SU-DHL-6 (cell line): ENCODE measurements around the gene CNDP1.

Source experiments
- H2AFZ ChIP-seq: fragments of 200-600 bp; sonication (generic); 2 replicates; pipeline ENCODE4 v1.6.1; 2014; ENCODE audit warnings: low read depth, mild to moderate bottlenecking, moderate library complexity, mixed read lengths, antibody characterized with exemption, low read length; ENCODE audit not compliant: severe bottlenecking
- H3F3A ChIP-seq: fragments of 200-600 bp; shearing (Covaris generic); 2 replicates; pipeline ENCODE4 v1.6.0; 2016; ENCODE audit warnings: antibody characterized with exemption, mild to moderate bottlenecking; ENCODE audit not compliant: insufficient read depth
- H3K27ac ChIP-seq: fragments of 200-600 bp; sonication (generic); 2 replicates; pipeline ENCODE4 v1.5.1; 2016; ENCODE audit warnings: low read depth, mild to moderate bottlenecking, low read length, moderate library complexity, mixed read lengths
- H3K27me3 ChIP-seq: fragments of 200-600 bp; sonication (generic), shearing (Covaris generic); 2 replicates; pipeline ENCODE4 v1.6.0; 2014; ENCODE audit warnings: mild to moderate bottlenecking, low read length
- H3K36me3 ChIP-seq: fragments of 200-600 bp; sonication (generic); 2 replicates; pipeline ENCODE4 v1.6.1; 2014; ENCODE audit warnings: mild to moderate bottlenecking, low read length, mixed read lengths
- H3K4me2 ChIP-seq: fragments of 300-600, 200-600 bp; shearing (Covaris generic), sonication (generic); 2 replicates; pipeline ENCODE4 v1.6.0; 2014; ENCODE audit warnings: low read length, low read depth, mild to moderate bottlenecking; ENCODE audit not compliant: poor library complexity, severe bottlenecking
- H3K4me3 ChIP-seq: fragments of 200-600 bp; sonication (generic); 2 replicates; pipeline ENCODE4 v1.5.1; 2014; ENCODE audit warnings: antibody characterized with exemption, low read length, mild to moderate bottlenecking, mixed read lengths; ENCODE audit not compliant: insufficient read depth, poor library complexity, severe bottlenecking
- H3K79me2 ChIP-seq: fragments of 200-600 bp; sonication (generic); 2 replicates; pipeline ENCODE4 v1.6.1; 2014; ENCODE audit warnings: mild to moderate bottlenecking, low read length, moderate library complexity; ENCODE audit not compliant: insufficient read depth
- H3K9ac ChIP-seq: fragments of 200-600 bp; sonication (generic); 2 replicates; pipeline ENCODE4 v1.7.0; 2014; ENCODE audit warnings: mild to moderate bottlenecking, low read length
- H3K9me2 ChIP-seq: fragments of 200-600 bp; sonication (generic); replicated peaks from 2 replicates; pipeline ENCODE4 v1.6.1; 2014; ENCODE audit warnings: low read length; ENCODE audit not compliant: insufficient read depth
- H3K9me3 ChIP-seq: fragments of 200-600 bp; sonication (generic); 2 replicates; pipeline ENCODE4 v1.6.1; 2014; ENCODE audit warnings: low read length, mixed read lengths; ENCODE audit not compliant: insufficient read depth
- H4K20me1 ChIP-seq: fragments of 200-600 bp; sonication (generic); 2 replicates; pipeline ENCODE4 v1.6.1; 2014; ENCODE audit warnings: low read depth, mild to moderate bottlenecking, antibody characterized with exemption, low read length, moderate library complexity, mixed read lengths
- EZH2phosphoT487 ChIP-seq: fragments of 200-600 bp; sonication (generic), shearing (Covaris generic); conservative IDR thresholded peaks from 2 replicates; pipeline ENCODE4 v1.6.1; 2018; ENCODE audit warnings: mild to moderate bottlenecking, antibody characterized with exemption, low read length, moderate library complexity, mixed read lengths
- TF ChIP-seq, protein P1 (sequence below): fragments of 200-600 bp; sonication (generic); IDR thresholded peaks from one replicate; pipeline ENCODE4 v1.5.1; 2017; ENCODE audit warnings: antibody characterized with exemption, mild to moderate bottlenecking, low read length, moderate library complexity; ENCODE audit not compliant: insufficient read depth, poor library complexity, severe bottlenecking

The CNDP1 gene

DNA sequence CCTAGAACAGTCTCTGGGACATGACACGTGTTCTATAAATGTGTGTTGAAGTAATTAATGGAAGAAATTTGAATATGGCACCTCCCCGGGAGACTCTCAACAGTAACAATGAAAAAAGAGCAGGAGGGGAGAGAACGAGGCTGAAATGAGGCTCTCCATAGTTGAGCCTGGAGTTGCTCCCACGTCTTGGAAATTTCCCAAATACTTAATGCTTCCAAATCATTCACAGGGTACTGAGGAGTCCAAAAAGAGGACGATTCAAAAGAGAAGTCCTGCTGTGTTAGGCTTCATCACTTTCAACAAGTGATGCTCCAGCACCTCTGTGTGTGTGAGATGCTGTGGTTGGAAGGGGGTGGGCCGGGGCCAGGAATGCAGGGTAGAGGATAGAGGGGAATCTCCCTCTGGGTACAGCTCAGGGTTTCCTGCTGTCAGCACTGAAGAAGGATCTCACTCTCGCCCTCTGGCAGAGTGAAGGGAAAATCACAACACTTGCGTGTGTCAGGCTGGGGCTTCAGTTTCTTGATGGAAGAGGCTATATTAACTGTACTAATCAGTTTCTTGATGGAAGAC is 45.3 kb downstream of the CNDP1 start:
- H3K9ac ChIP-seq: no peak overlapping the region
- no peak for TF ChIP-seq EZH2phosphoT487
- TF ChIP-seq, protein P1, sequence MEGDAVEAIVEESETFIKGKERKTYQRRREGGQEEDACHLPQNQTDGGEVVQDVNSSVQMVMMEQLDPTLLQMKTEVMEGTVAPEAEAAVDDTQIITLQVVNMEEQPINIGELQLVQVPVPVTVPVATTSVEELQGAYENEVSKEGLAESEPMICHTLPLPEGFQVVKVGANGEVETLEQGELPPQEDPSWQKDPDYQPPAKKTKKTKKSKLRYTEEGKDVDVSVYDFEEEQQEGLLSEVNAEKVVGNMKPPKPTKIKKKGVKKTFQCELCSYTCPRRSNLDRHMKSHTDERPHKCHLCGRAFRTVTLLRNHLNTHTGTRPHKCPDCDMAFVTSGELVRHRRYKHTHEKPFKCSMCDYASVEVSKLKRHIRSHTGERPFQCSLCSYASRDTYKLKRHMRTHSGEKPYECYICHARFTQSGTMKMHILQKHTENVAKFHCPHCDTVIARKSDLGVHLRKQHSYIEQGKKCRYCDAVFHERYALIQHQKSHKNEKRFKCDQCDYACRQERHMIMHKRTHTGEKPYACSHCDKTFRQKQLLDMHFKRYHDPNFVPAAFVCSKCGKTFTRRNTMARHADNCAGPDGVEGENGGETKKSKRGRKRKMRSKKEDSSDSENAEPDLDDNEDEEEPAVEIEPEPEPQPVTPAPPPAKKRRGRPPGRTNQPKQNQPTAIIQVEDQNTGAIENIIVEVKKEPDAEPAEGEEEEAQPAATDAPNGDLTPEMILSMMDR: no peak
- H3K9me3 ChIP-seq: no peaks in the 10 kb centered on the region
- no peaks in the 10 kb centered on the region for H3K27me3 ChIP-seq
- no peaks in the 10 kb centered on the region for H3F3A ChIP-seq
- H3K36me3 ChIP-seq: no peaks in the 10 kb centered on the region
- no peak overlapping the region for H3K4me3 ChIP-seq
- H3K27ac ChIP-seq: no peak overlapping the region
- no peaks in the 10 kb centered on the region for H4K20me1 ChIP-seq
- H2AFZ ChIP-seq: no peak overlapping the region
- no peak overlapping the region for H3K4me2 ChIP-seq
- H3K79me2 ChIP-seq: no peaks in the 10 kb centered on the region
- H3K9me2 ChIP-seq: no peaks in the 10 kb centered on the region

DNA sequence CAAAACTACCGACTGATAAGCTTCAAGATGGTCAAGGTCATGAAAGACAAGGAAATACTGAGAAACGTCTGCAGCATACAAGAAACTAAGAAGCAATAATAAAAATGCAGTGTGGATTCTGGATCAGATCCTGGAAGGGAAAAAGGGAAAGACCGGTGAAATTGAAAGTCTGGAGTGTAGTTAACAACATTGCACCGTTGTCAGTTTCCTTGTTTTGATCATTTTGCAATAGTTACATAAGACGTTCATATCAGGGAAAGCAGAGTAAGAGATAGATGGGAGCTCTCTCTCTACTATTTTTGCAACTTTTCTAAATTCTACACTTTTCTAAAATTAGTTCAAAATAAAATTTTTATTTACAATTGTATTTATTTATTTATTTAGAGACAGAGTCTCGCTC is 48.3 kb downstream of the CNDP1 start:
- Histone ChIP-seq H3K79me2 (no peaks in the 10 kb centered on the region), H3K4me2 (no peak overlapping the region), H2AFZ (no peak overlapping the region), H3K27me3 (0 out of 2 replicates have a peak, but pooled peaks cover 2% of the 10 kb centered on the region), H3K9me3 (no peaks in the 10 kb centered on the region), H3K9me2 (no peaks in the 10 kb centered on the region), H3K27ac (no peak overlapping the region), H4K20me1 (no peaks in the 10 kb centered on the region), H3K36me3 (no peaks in the 10 kb centered on the region), H3K4me3 (no peak overlapping the region), H3K9ac (no peak overlapping the region), H3F3A (no peaks in the 10 kb centered on the region)
- no peak for TF ChIP-seq EZH2phosphoT487
- TF ChIP-seq, protein P1: no peak

DNA sequence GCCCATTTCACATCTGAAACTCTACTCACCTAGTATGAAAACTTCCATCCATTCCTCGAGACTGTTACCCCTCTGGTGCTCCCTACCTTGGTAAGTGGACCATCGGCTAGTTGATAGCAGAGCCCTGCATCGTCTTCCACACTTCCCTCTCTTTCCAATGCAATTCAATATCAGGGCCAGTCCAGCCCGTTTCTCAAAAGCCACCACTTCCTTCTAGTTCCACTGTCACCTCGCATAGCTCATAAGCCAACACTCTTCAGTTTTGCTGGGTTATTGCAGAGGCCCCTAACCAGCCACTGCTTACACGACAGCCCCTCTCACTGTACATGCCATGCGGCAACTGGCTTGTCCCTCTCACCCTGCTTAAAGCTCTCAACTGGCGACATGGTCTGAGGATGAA is 53.1 kb downstream of the CNDP1 start:
- Histone ChIP-seq H2AFZ (no peak overlapping the region), H3K27ac (no peak overlapping the region), H3K9me3 (no peaks in the 10 kb centered on the region), H3K79me2 (no peaks in the 10 kb centered on the region), H3K9me2 (no peaks in the 10 kb centered on the region), H3F3A (no peaks in the 10 kb centered on the region), H3K4me2 (no peak overlapping the region), H3K27me3 (0 out of 2 replicates have a peak, but pooled peaks cover 2% of the 10 kb centered on the region), H3K36me3 (no peaks in the 10 kb centered on the region), H4K20me1 (no peaks in the 10 kb centered on the region), H3K4me3 (no peak overlapping the region), H3K9ac (no peak overlapping the region)
- TF ChIP-seq EZH2phosphoT487: no peak
- TF ChIP-seq, protein P1: no peak
